Astrocyte (in vitro differentiated cells and primary cell): ENCODE measurements around the gene RDH13. TPM values are rescaled to one million over a fixed set of nuclear protein-coding genes. Genes with fewer than 3 reads are reported as not detected.
"Not testable (repeated sequence)": the region's sequence is repeated elsewhere in the genome, so short reads cannot be mapped to it uniquely, and the experiment has no call there.

ENCODE experiments used
- DNase-seq: peaks from one replicate; pipeline ENCODE4 v3.0.0-alpha.2; 2010; ENCODE audit warnings: low read depth
- FAIRE-seq: peaks from 2 replicates; lab custom pipeline; 2011; peaks lifted over from hg19 to GRCh38; lab: Jason Lieb, UNC
- H2AFZ ChIP-seq: 2 replicates; pipeline ENCODE4 v1.6.0; 2012; ENCODE audit warnings: low read depth, low read length, inconsistent platforms
- H3K27ac ChIP-seq: 2 replicates; pipeline ENCODE4 v1.5.1; 2011; ENCODE audit warnings: low read depth, low read length, inconsistent platforms
- H3K27me3 ChIP-seq: 2 replicates; pipeline ENCODE4 v1.6.0; 2011; ENCODE audit warnings: low read length, inconsistent platforms; ENCODE audit not compliant: insufficient read depth
- H3K36me3 ChIP-seq: 2 replicates; pipeline ENCODE4 v1.5.1; 2011; ENCODE audit warnings: low read length, inconsistent platforms; ENCODE audit not compliant: insufficient read depth
- H3K4me1 ChIP-seq: 2 replicates; pipeline ENCODE4 v1.5.1; 2011; ENCODE audit warnings: low read length, inconsistent platforms; ENCODE audit not compliant: insufficient read depth
- H3K4me2 ChIP-seq: 2 replicates; pipeline ENCODE4 v1.6.0; 2012; ENCODE audit warnings: low read length, inconsistent platforms
- H3K4me3 ChIP-seq: 2 replicates; pipeline ENCODE4 v1.5.1; 2011; ENCODE audit warnings: low read depth, mild to moderate bottlenecking, low read length, inconsistent platforms; ENCODE audit not compliant: insufficient read depth
- H3K79me2 ChIP-seq: 2 replicates; pipeline ENCODE4 v1.6.0; 2012; ENCODE audit warnings: mild to moderate bottlenecking, low read length, inconsistent platforms; ENCODE audit not compliant: insufficient read depth
- H3K9ac ChIP-seq: 2 replicates; pipeline ENCODE4 v1.6.0; 2012; ENCODE audit warnings: mild to moderate bottlenecking, low read length, inconsistent platforms
- H3K9me3 ChIP-seq: 2 replicates; pipeline ENCODE4 v1.5.1; 2012; ENCODE audit warnings: low read depth, mild to moderate bottlenecking, low read length, inconsistent platforms; ENCODE audit not compliant: insufficient read depth
- H4K20me1 ChIP-seq: 2 replicates; pipeline ENCODE4 v1.6.0; 2012; ENCODE audit warnings: low read length, inconsistent platforms; ENCODE audit not compliant: insufficient read depth
- H3K27ac Mint-ChIP-seq: one replicate; pipeline ENCODE4 v1.8.0; 2021; ENCODE audit warnings: mild to moderate bottlenecking, mixed read lengths; ENCODE audit not compliant: unreplicated experiment
- H3K27me3 Mint-ChIP-seq: one replicate; pipeline ENCODE4 v1.8.0; 2021; ENCODE audit warnings: low read depth, mixed read lengths; ENCODE audit not compliant: unreplicated experiment
- H3K36me3 Mint-ChIP-seq: one replicate; pipeline ENCODE4 v1.8.0; 2021; ENCODE audit warnings: low read depth, mixed read lengths; ENCODE audit not compliant: unreplicated experiment
- H3K4me1 Mint-ChIP-seq: one replicate; pipeline ENCODE4 v1.8.0; 2021; ENCODE audit warnings: low read depth, mixed read lengths; ENCODE audit not compliant: unreplicated experiment
- H3K4me3 Mint-ChIP-seq: one replicate; pipeline ENCODE4 v1.8.0; 2021; ENCODE audit warnings: mild to moderate bottlenecking, moderate library complexity, mixed read lengths; ENCODE audit not compliant: unreplicated experiment
- H3K9me3 Mint-ChIP-seq: one replicate; pipeline ENCODE4 v1.8.0; 2021; ENCODE audit warnings: mild to moderate bottlenecking, mixed read lengths; ENCODE audit not compliant: unreplicated experiment
- CTCF ChIP-seq: IDR thresholded peaks from 2 replicates; pipeline ENCODE4 v1.5.1; 2011; ENCODE audit warnings: low read depth, mild to moderate bottlenecking, inconsistent platforms, low read length, moderate library complexity; ENCODE audit not compliant: insufficient read depth
- EZH2 ChIP-seq: IDR thresholded peaks from 2 replicates; pipeline ENCODE4 v1.6.1; 2012; ENCODE audit warnings: mild to moderate bottlenecking, low read length, inconsistent platforms; ENCODE audit not compliant: insufficient read depth
- total RNA-seq: library from RNA; stranded (reverse); gene quantifications from 2 replicates; pipeline ENCODE4 v1.2.1, GENCODE V29; 2021

RDH13 gene
- total RNA-seq, 1 donor from 2014 or later = 22.6 TPM

GRCh38 chr19:55012306-55012705, 50.6 kb downstream of the RDH13 start:
- Histone ChIP-seq H3K4me1 (no peaks in the 10 kb centered on the region), H3K36me3 (no peaks in the 10 kb centered on the region), H3K27me3 (no peaks in the 10 kb centered on the region), H3K9ac (no peak overlapping the region), H3K27ac (no peak overlapping the region), H3K9me3 (no peaks in the 10 kb centered on the region), H3K4me2 (no peak overlapping the region), H3K79me2 (no peaks in the 10 kb centered on the region), H3K4me3 (no peak overlapping the region), H4K20me1 (no peaks in the 10 kb centered on the region), H2AFZ (no peak overlapping the region)
- Mint-ChIP-seq H3K4me3 (no peak overlapping the region), H3K36me3 (no peaks in the 10 kb centered on the region), H3K27ac (no peak overlapping the region), H3K9me3 (peaks cover 7% of the 10 kb centered on the region), H3K27me3 (peaks cover 6% of the 10 kb centered on the region), H3K4me1 (peaks cover 3% of the 10 kb centered on the region)
- FAIRE-seq (no peak), DNase-seq (no peak)
- TF ChIP-seq EZH2 (no peak), CTCF (no peak)

- H3K9me3 ChIP-seq, FAIRE-seq, H3K36me3 ChIP-seq, H3K27me3 ChIP-seq, H3K9ac ChIP-seq, H3K4me3 Mint-ChIP-seq, H3K27ac Mint-ChIP-seq, H3K27ac ChIP-seq, H3K4me2 ChIP-seq, H3K36me3 Mint-ChIP-seq, H2AFZ ChIP-seq, H3K4me3 ChIP-seq, H4K20me1 ChIP-seq, H3K4me1 Mint-ChIP-seq, H3K79me2 ChIP-seq, DNase-seq, H3K4me1 ChIP-seq, H3K27me3 Mint-ChIP-seq: not testable (repeated sequence)
- H3K9me3 Mint-ChIP-seq = peaks cover 11% of the 10 kb centered on the region
Measured at GRCh38 chr19:55010561-55010960, 52.4 kb downstream of the RDH13 start.

GRCh38 chr19:55008781-55009180, 54.2 kb downstream of the RDH13 start:
- H3K9ac ChIP-seq, DNase-seq, H3K4me3 Mint-ChIP-seq, H3K4me3 ChIP-seq, H4K20me1 ChIP-seq, H3K27ac ChIP-seq, H3K27me3 ChIP-seq, H2AFZ ChIP-seq, H3K36me3 Mint-ChIP-seq, H3K4me1 ChIP-seq, H3K36me3 ChIP-seq, H3K4me2 ChIP-seq, H3K79me2 ChIP-seq, H3K27ac Mint-ChIP-seq, H3K27me3 Mint-ChIP-seq, H3K4me1 Mint-ChIP-seq, FAIRE-seq: not testable (repeated sequence)
- H3K9me3 Mint-ChIP-seq = peaks cover 23% of the 10 kb centered on the region
- H3K9me3 ChIP-seq = peaks cover 11% of the 10 kb centered on the region

GRCh38 chr19:55008189-55008588, 54.8 kb downstream of the RDH13 start:
- H3K36me3 Mint-ChIP-seq, H4K20me1 ChIP-seq, H3K79me2 ChIP-seq, H3K27ac Mint-ChIP-seq, H3K4me1 ChIP-seq, H3K4me3 Mint-ChIP-seq, H3K27ac ChIP-seq, DNase-seq, H3K4me1 Mint-ChIP-seq, H3K27me3 Mint-ChIP-seq, H3K4me3 ChIP-seq, H3K4me2 ChIP-seq, H3K27me3 ChIP-seq, H2AFZ ChIP-seq, H3K36me3 ChIP-seq, H3K9ac ChIP-seq, FAIRE-seq: not testable (repeated sequence)
- H3K9me3 Mint-ChIP-seq = peaks cover 22% of the 10 kb centered on the region
- H3K9me3 ChIP-seq = peaks cover 11% of the 10 kb centered on the region

GRCh38 chr19:55007537-55007936, 55.4 kb downstream of the RDH13 start:
- DNase-seq, H3K36me3 ChIP-seq, H3K4me1 ChIP-seq, H3K4me3 Mint-ChIP-seq, H3K4me1 Mint-ChIP-seq, H3K4me3 ChIP-seq, H3K79me2 ChIP-seq, H3K27ac ChIP-seq, H3K27ac Mint-ChIP-seq, H3K4me2 ChIP-seq, H4K20me1 ChIP-seq, H3K27me3 ChIP-seq, FAIRE-seq, H3K36me3 Mint-ChIP-seq, H3K27me3 Mint-ChIP-seq, H3K9ac ChIP-seq, H2AFZ ChIP-seq: not testable (repeated sequence)
- H3K9me3 Mint-ChIP-seq = peaks cover 22% of the 10 kb centered on the region
- peaks cover 11% of the 10 kb centered on the region for H3K9me3 ChIP-seq
